Stimulated activated CD8-positive, alpha-beta memory T cell treated with anti-CD3 and anti-CD28 coated beads, Interleukin-7, amount 100 ng/mL, for 1 hour (primary cell): Measurements from ENCODE around the gene CCDC102A.

Experiments used
- DNase-seq, 2 donors: peaks; one replicate each; pipeline ENCODE4 v3.0.0-alpha.2; 2020; ENCODE audit warnings: low read depth in 2 of 2

CCDC102A gene

GRCh38 chr16:57479205-57479975 is 57.0 kb downstream of the CCDC102A start:
- DNase-seq = no peak

DNA sequence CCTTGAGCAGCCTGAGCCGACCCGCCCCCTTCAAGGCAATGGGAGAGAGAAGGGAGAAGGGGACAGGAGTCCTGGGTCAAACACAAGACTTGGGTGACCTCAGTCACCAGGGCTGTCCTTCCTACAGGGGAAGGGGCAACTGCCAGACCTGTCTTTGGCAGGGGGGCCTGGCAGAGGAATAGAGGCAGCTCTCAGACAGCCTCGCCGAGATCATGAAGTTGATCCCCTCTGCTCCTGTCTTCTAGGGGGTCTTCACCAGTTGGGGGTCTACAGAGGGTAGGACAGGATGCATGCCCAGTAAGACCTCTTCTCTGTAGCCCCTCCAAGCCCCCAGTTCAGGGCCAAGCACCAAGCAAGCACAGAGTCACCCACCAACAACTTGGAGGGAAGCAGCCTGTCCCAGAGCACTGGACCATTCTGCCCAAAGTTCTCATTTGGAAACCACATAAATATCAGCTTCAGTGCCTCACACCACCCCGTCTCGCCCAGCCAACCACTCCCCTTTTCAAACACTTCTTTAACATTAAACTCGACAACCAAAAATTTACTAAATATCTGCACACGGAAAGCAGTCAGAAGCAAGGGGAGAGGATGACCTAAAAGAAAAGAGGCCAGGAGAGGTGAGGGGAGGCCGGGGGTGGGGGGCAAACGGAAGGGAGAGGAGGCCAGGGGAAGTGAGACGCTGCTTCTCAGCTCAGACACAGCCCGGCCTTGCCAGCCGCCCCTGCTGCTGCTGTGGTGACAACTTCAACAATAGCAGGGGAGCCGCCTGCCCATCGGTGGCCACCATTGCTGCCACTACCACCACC is 57.8 kb downstream of the CCDC102A start:
- no peak for DNase-seq

- DNase-seq = no peak
These were observed 58.7 kb downstream of the CCDC102A start for GRCh38 chr16:57477531-57478202.

- DNase-seq = no peak
These were observed 59.6 kb downstream of the CCDC102A start for GRCh38 chr16:57476546-57477410.

DNA sequence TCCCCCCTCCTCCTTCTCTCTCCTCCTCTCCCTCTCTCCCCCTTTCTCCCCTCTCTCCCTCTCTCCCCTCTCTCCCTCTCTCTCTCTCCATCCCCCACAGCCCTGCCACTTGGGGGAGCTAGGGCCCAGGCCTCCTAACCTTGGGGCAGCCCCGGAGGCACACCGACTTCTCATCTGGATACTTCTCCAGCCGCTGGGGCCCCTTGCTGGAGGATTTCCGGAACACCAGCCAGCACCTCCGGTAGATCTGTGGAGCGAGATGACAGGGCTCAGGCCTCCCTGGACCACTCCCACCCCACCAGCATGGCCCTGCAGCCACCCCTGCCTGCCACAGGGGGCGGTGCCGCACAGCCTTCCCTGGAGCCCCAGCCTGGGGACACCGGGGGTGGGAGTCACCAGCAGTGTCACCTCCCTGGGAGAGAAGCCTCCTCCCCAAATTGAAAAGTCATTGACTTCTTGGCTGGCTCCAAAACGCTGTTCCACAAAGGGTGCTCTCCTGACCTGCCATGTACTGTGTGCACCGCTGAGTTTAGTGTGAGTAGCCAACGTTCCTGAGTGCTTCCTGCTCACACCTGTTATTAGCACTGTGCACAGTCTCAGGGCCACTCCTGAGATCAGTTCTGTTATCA is 60.5 kb downstream of the CCDC102A start:
- peak; percentile 26 to 42 for DNase-seq

DNA sequence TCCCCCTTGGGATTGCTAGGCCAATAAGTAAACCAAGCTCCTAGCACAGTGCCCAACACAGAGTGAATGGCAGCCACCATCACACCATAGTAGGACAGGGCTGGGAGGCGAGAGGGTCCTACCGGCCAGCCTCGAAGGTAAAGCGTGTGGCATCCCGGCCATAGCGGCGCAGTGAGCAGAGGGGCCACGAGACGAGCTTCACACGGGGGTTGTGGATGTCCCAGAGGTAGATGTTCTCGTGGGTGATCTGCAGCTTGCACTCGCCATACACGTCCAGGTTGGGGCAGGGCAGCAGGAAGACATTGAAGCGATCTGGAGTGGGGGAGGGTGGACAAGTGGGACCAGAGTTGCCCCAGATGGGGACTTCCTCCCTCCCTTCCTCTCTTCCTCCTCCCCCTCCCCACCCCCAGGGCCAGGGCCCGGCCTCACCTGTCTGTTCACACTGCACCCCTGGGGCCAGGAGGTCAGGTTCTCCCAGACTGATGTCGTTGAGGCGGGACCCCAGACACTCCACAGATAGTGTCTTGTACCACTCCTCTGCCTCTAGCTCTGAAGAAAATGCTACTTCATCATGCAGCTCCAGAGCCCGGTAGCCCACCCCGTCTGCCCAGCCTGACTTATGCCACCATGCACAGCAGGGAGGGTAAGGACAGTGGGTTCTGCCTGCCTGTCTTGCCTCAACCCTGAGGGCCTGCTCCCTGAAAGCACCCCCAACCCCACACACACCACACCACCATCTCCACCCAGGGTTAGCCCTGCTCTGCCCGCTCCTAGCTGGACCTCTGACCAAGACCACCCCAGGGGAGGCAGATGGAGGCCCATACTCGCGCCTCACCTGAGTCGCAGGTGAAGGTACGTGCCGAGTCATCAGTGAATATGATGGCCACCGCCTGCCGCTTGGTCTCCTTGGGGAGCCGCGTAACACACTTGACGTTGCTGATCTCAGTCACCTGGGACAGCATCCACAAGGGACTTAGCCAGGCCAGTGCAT is 61.4 kb downstream of the CCDC102A start:
- no peak for DNase-seq

GRCh38 chr16:57473906-57474305 is 62.5 kb downstream of the CCDC102A start:
- no peak for DNase-seq

DNA sequence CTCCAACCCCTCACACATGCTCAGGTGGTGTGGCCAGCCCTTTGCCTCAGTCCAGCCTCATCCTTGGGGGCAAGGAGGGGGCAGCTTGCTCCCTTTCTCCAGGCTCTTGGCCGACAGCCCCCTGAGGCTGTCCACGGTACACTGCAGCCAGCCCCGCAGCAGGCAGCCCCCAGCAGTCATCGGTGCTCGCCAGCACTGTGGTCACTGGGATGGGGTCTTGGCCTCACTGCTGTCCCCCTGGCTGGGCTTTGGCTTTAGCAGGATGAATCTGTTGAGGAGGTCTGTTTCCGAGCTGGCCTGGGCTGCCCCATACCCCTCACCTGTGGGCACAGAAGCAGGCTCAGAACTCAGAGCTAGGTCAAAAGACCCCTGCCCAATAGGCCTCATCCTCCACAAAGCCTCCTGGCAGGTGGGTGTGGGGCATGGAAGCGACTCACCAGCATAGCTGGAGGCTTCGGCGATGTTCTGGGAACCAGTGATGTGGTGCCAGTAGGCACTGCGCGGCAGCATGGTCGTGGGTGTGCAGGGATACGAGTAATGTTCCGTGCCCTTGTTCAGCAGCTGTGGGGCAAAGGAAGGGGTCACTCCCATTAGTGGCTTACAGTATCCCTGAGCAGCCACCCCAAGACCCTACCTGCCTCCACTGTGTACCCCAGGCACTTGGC is 63.1 kb downstream of the CCDC102A start:
- DNase-seq = no peak

GRCh38 chr16:57472665-57473060 is 63.7 kb downstream of the CCDC102A start:
- DNase-seq = no peak

- DNase-seq = no peak
These were observed 64.3 kb downstream of the CCDC102A start for GRCh38 chr16:57471852-57472664.

DNA sequence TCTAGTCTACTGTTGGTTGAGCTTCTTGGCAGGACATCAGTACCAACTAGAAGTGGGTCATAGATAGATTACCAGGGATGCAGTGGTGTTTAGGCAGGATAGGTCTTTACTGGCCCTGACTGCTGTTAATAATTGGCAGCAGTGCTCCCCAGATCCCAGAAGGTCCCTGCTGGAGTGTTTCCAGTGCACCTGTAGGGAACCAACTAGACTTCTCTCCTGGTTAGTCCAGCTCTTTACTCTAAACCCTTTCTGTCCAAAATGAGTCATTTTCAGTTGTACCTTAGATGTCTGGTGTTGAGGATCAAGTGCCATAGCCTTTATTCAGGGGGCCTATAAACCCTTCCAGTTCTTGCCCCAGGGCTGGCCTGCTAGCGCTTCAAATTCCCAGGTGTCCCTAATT is 65.2 kb downstream of the CCDC102A start:
- DNase-seq = no peak

GRCh38 chr16:57470711-57471110 is 65.7 kb downstream of the CCDC102A start:
- no peak for DNase-seq

DNA sequence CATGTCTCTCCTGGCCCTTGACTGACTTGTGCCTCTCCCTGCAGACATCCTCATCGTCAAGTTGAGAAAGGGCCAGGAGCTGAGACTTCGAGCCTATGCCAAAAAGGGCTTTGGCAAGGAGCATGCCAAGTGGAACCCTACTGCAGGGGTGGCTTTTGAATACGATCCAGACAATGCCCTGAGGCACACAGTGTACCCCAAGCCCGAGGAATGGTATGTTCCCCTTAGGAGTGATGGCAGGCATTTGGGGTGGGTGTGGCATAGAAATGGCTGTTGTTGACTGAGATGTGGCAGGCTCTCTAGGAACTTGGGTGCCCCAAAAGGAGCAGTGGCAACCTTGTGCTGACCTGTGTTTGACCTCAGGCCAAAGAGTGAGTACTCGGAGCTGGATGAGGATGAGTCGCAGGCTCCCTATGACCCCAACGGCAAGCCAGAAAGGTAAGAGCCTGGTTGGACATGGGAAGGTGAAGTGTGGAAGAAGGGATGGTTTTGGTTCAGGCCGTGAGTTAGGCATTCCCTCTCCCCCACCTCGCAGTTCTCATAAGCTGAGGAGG is 66.4 kb downstream of the CCDC102A start:
- no peak for DNase-seq

- no peak for DNase-seq
These were observed 67.3 kb downstream of the CCDC102A start for GRCh38 chr16:57469046-57469445.

DNA sequence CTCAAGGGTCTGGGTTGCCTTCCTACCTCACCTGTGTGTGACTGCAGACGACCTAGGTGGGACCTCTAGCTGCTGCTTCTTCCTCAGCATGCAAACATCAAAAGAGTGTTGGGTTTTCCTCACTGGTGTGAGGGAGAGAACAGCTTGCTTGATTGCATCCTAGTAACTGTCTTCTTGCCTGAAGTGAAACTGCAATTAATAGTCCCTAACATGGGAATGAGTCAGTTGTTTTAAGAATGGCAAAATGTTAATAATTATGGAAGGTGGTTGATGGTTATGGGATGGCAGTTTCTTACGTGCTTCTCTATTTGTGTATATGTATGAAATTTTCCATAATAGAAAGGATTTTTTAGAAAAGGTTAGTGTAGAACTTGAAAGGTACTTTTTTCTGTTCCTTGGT is 68.0 kb downstream of the CCDC102A start:
- no peak for DNase-seq

GRCh38 chr16:57464523-57464922 is 71.8 kb downstream of the CCDC102A start:
- no peak for DNase-seq

- no peak for DNase-seq
These were observed 73.4 kb downstream of the CCDC102A start for GRCh38 chr16:57462978-57463362.
